ENCODE measurements around the gene OR51I1.

DNA sequence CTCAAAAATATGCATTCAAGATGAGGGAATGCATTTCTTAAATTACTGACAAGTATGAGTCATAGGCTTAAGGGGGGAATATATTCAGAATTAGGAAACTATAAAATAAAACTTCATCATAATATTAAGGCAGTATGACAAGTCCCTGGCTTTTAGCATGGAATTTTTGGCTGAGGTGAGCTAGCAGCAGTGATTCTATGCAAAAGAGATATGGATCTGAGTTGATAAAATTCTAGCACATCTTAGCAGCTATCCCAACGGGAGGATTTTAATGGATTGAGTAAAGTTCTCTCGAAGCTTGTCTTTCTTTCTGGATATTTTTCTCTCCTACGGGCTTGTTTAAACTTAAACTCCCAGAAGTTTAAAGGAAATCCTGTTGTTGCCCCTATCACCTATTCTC, 18.2 kb downstream of the OR51I1 start:
- TF ChIP-seq ZNF565 (CRISPR knock-in tag; conservative IDR thresholded peaks at IDR 0.05; ENCODE audit: low read depth) (no peak), ISL1 (CRISPR knock-in tag; IDR thresholded peaks at IDR 0.05) (no peak), ARNTL (CRISPR knock-in tag; IDR thresholded peaks at IDR 0.05; ENCODE audit: borderline replicate concordance, low read depth) (no peak), TCF4 (CRISPR knock-in tag; IDR thresholded peaks at IDR 0.05; ENCODE audit: borderline replicate concordance) (no peak)
- TF ChIP-seq, protein P1, sequence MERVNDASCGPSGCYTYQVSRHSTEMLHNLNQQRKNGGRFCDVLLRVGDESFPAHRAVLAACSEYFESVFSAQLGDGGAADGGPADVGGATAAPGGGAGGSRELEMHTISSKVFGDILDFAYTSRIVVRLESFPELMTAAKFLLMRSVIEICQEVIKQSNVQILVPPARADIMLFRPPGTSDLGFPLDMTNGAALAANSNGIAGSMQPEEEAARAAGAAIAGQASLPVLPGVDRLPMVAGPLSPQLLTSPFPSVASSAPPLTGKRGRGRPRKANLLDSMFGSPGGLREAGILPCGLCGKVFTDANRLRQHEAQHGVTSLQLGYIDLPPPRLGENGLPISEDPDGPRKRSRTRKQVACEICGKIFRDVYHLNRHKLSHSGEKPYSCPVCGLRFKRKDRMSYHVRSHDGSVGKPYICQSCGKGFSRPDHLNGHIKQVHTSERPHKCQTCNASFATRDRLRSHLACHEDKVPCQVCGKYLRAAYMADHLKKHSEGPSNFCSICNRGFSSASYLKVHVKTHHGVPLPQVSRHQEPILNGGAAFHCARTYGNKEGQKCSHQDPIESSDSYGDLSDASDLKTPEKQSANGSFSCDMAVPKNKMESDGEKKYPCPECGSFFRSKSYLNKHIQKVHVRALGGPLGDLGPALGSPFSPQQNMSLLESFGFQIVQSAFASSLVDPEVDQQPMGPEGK (CRISPR knock-in tag; IDR thresholded peaks at IDR 0.05; ENCODE audit: borderline replicate concordance): no peak
